Measurements from ENCODE around the gene RIBC2.

The RIBC2 gene

DNA sequence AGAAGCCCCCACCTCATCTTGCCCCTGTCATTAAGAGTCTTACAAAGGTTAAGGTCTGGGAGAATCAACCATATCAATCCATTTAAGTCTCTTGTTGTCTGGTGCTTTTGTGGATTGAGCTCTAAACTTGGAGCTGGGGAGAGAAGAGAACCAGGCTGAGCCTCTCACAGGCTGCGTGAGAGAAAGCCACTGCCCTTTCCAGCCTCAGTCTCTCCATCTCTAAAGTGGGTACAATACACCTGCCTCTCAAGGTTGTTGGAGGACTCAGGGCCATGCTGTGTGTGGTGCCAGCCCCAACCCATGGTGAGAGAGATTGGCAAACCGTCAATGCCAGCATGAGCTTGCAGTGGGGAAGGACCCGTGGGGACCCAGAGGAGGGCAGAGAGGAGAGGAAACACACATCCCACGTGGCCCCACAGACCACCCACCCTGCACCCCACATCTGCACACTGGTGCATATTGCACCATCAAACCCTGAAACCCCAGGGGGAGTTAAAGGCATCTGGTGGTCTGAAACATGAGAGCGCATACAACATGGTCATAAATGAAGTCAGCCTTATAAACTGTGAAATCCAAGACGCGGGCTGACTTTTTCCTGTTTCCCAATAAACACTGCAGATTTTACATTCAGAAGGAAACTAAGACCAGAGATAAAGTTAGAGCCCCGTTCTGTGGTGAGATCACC lies 61.7 kb downstream of the RIBC2 start:
- DNase-seq (ENCODE audit: low read depth), result no peak

GRCh38 chr22:45475851-45476514 lies 62.5 kb downstream of the RIBC2 start:
- DNase-seq (ENCODE audit: low read depth), result no peak

DNA sequence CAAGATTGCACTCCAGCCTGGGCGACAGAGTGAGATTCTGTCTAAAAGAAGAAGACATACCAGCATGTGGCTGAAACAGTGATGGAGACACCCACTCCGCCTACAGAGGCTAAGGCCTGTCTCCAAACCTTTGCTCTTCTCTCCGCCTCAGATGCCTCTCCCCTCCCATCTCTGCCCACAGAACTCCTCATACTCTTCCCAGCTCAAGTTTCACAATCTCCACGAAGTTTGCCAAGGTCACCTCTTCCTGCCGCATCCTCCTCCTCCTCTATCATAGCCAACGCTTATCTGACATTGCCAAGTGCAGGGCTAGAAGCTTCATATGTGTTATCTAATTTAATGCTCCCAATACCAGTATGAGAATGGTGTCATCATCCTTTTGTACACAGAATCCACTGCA lies 63.3 kb downstream of the RIBC2 start:
- no peak for DNase-seq (ENCODE audit: low read depth)

DNA sequence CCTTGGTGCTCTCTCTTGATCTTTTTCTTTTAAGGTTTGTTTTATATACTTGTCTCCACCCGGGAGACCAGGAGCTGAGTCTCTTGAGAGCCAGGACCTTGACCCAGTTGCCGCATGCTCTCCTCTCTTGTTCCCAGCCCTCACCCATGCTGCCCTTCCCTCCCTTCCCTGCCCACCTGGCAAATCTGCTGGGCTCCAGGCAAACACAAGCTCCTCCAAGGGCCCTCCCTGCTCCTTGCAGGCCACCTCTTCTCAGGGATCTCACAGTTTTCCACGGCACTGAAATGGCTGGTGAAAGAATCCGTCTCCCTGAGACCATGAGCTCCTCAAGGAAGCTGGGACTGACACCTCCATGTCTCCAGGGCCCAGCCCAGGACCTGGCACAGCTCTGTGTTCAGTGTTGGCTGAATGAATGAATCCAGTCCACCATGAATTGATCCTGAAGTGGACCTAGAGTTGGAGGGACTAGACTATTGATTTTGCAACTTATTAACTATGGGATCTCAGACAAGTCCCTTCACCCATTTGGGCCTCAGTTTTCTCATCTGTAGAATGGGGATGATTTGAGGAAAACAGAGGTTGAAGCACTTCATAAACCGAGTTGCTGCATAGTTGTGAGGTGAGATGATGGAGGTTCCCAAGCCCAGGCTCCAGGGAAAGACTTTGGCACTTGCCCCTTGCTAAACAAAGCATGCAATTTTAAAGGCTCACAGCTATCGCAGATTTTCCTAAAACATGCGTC lies 64.0 kb downstream of the RIBC2 start:
- DNase-seq (ENCODE audit: low read depth), result no peak

DNA sequence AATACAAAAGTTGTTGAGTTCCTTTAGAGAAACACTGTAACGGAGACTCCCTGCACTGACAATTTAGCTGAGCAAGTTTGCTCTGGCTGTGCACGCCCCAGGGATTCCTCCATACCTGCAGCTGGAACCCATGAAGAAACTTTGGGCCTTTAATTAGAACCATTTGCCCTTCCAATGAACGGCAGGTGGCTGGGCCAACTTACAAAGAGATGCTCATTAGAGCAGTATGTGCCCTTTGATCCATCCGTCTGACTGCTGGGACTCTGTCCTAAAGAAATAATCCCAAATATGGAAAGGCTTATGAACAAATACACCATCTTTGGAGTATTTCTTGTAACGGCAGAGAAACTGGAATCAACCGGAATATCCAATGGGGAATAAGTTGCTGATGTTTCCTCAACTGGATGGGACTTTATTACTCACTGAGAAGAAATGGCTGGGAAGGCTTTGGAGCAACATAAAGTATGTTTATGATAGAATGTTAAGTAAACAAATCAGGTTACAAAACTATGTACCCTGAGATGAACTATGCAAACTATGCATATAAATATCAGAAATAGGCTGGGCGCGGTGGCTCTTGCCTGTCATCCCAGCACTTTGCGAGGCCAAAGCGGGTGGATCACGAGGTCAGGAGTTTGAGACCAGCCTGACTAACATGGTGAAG lies 64.7 kb downstream of the RIBC2 start:
- DNase-seq (ENCODE audit: low read depth), result peak; percentile 83

- DNase-seq (ENCODE audit: low read depth), result no peak
Measured at GRCh38 chr22:45480717-45481116, 67.2 kb downstream of the RIBC2 start.

DNA sequence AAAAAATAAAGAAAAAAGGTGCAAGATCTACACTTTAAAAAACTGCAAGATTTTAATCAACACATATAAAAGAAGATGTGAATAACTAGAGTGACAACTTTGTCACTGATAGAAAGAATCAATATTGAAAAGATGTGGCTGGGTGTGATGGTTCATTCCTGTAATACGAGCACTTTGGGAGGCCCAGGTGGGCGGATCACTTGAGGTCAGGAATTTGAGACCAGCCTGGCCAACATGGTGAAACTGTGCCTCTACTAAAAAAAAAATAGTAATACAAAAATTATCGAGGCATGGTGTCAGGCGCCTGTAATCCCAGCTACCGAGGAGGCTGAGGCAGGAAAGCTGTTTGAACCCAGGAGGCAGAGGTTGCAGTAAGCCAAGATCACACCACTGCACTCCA lies 68.2 kb downstream of the RIBC2 start:
- DNase-seq (ENCODE audit: low read depth), result no peak
